CD4-positive, CD25-positive, alpha-beta regulatory T cell (primary cell): Measurements from ENCODE around the gene ARL4A. TPM values are rescaled to one million over a fixed set of nuclear protein-coding genes. Genes with fewer than 3 reads are reported as not detected.
"Not testable (repeated sequence)": the region's sequence is repeated elsewhere in the genome, so short reads cannot be mapped to it uniquely, and the experiment has no call there.

Source experiments
- ATAC-seq, 2 donors: fragments of 150-1000 bp; cut with Tn5 transposase; one replicate each; pipeline ENCODE4 v1.10.0; 2021; ENCODE audit warnings: low read depth in 2 of 2, moderate number of reproducible peaks in 2 of 2, moderate library complexity in 1 of 2
- DNase-seq, 3 donors: peaks; one replicate each; pipeline versions ENCODE4 v3.0.0 to v3.0.0-alpha.2; 2012 to 2022; ENCODE audit warnings: mixed read lengths in 1 of 3
- H3K27ac ChIP-seq: one replicate; pipeline ENCODE4 v1.7.0; 2013; ENCODE audit warnings: mild to moderate bottlenecking, low read length; ENCODE audit not compliant: insufficient read depth, poor library complexity, severe bottlenecking
- H3K27me3 ChIP-seq: one replicate; pipeline ENCODE4 v1.7.0; 2013; ENCODE audit warnings: low read length; ENCODE audit not compliant: control insufficient read depth, insufficient read depth
- H3K36me3 ChIP-seq: one replicate; pipeline ENCODE4 v1.7.0; 2013; ENCODE audit warnings: mild to moderate bottlenecking, low read length, moderate library complexity; ENCODE audit not compliant: control insufficient read depth, insufficient read depth
- H3K4me1 ChIP-seq: 2 replicates; pipeline ENCODE4 v1.7.0; 2013; ENCODE audit warnings: mild to moderate bottlenecking, low read length; ENCODE audit not compliant: insufficient read depth, control insufficient read depth, poor library complexity, severe bottlenecking
- H3K4me3 ChIP-seq: one replicate; pipeline ENCODE4 v1.7.0; 2013; ENCODE audit warnings: low read depth, mild to moderate bottlenecking, low read length, moderate library complexity
- H3K9me3 ChIP-seq, 2 experiments: 1 replicate in 1 of 2; 2 replicates in 1 of 2; pipeline ENCODE4 v1.7.0; 2013; ENCODE audit warnings: low read length in 2 of 2, mild to moderate bottlenecking in 1 of 2, moderate library complexity in 1 of 2; ENCODE audit not compliant: control insufficient read depth in 2 of 2
- H3K27ac Mint-ChIP-seq, 3 donors: one replicate each; pipeline ENCODE4 v1.8.0; 2020 to 2022; ENCODE audit warnings: mild to moderate bottlenecking in 3 of 3, mixed read lengths in 3 of 3, moderate library complexity in 2 of 3
- H3K27me3 Mint-ChIP-seq: one replicate; pipeline ENCODE4 v1.8.0; 2022; ENCODE audit warnings: mild to moderate bottlenecking, mixed read lengths
- H3K36me3 Mint-ChIP-seq: one replicate; pipeline ENCODE4 v1.8.0; 2020; ENCODE audit warnings: mixed read lengths
- H3K4me1 Mint-ChIP-seq, 4 donors: one replicate each; pipeline ENCODE4 v1.8.0; 2020 to 2022; ENCODE audit warnings: mixed read lengths in 4 of 4, mild to moderate bottlenecking in 1 of 4
- H3K4me3 Mint-ChIP-seq, 4 donors: one replicate each; pipeline ENCODE4 v1.8.0; 2020 to 2022; ENCODE audit warnings: mild to moderate bottlenecking in 4 of 4, mixed read lengths in 4 of 4, moderate library complexity in 3 of 4
- H3K9me3 Mint-ChIP-seq, 7 donors: one replicate each; pipeline ENCODE4 v1.8.0; 2020 to 2022; ENCODE audit warnings: mixed read lengths in 7 of 7, mild to moderate bottlenecking in 3 of 7, moderate library complexity in 2 of 7
- polyA plus RNA-seq, 4 donors: library from polyadenylated mRNA; unstranded; fragments of 300-500 nt; fragmentation: Illumina TruSeq; gene quantifications; one replicate each; pipeline ENCODE4 v1.2.3, GENCODE V29; 2021
- total RNA-seq: library from RNA; stranded (reverse); gene quantifications from one replicate; pipeline ENCODE4 v1.2.3, GENCODE V29; 2022

ARL4A gene
- total and polyA plus RNA-seq, 5 donors from 2014 or later = 28.6 to 52.0 (median 34.1) TPM

- no peaks in the 10 kb centered on the region for H3K27me3 Mint-ChIP-seq
- ATAC-seq = no peak
- no peaks in the 10 kb centered on the region for H3K36me3 Mint-ChIP-seq
- no peaks in the 10 kb centered on the region for H3K4me1 Mint-ChIP-seq
- Histone ChIP-seq H3K9me3 (no peaks in the 10 kb centered on the region), H3K36me3 (no peaks in the 10 kb centered on the region), H3K4me1 (no peaks in the 10 kb centered on the region), H3K4me3 (no peak overlapping the region), H3K27me3 (no peaks in the 10 kb centered on the region), H3K27ac (no peak overlapping the region)
- peaks cover 0 to 1% (median 0%) of the 10 kb centered on the region in 7 donors for H3K9me3 Mint-ChIP-seq
- DNase-seq = no peak
- H3K4me3 Mint-ChIP-seq = no peak overlapping the region
- no peak overlapping the region for H3K27ac Mint-ChIP-seq
Observed at GRCh38 chr7:12650080-12650479, 37.4 kb upstream of the ARL4A start.

GRCh38 chr7:12653110-12653509 lies 34.3 kb upstream of the ARL4A start:
- H3K36me3 Mint-ChIP-seq = no peaks in the 10 kb centered on the region
- H3K36me3 ChIP-seq = no peaks in the 10 kb centered on the region
- no peaks in the 10 kb centered on the region for H3K4me1 Mint-ChIP-seq
- no peak overlapping the region for H3K27ac ChIP-seq
- ATAC-seq (no peak), DNase-seq (no peak)
- no peak overlapping the region for H3K4me3 Mint-ChIP-seq
- H3K27me3 Mint-ChIP-seq = no peaks in the 10 kb centered on the region
- H3K4me1 ChIP-seq = no peaks in the 10 kb centered on the region
- H3K9me3 ChIP-seq = no peaks in the 10 kb centered on the region
- H3K27ac Mint-ChIP-seq = no peak overlapping the region
- H3K4me3 ChIP-seq = no peak overlapping the region
- H3K27me3 ChIP-seq = no peaks in the 10 kb centered on the region
- peaks cover 0 to 1% (median 0%) of the 10 kb centered on the region in 7 donors for H3K9me3 Mint-ChIP-seq

- Histone ChIP-seq H3K27ac (no peak overlapping the region), H3K9me3 (no peaks in the 10 kb centered on the region), H3K4me3 (no peak overlapping the region), H3K27me3 (no peaks in the 10 kb centered on the region), H3K36me3 (no peaks in the 10 kb centered on the region), H3K4me1 (no peaks in the 10 kb centered on the region)
- Mint-ChIP-seq H3K9me3 (peaks cover 0 to 1% (median 0%) of the 10 kb centered on the region in 7 donors), H3K36me3 (no peaks in the 10 kb centered on the region), H3K27me3 (no peaks in the 10 kb centered on the region), H3K4me3 (no peak overlapping the region), H3K27ac (no peak overlapping the region), H3K4me1 (no peaks in the 10 kb centered on the region)
- DNase-seq (no peak), ATAC-seq (no peak)
Observed at GRCh38 chr7:12653518-12653917, 33.9 kb upstream of the ARL4A start.

- no peaks in the 10 kb centered on the region for H3K4me1 ChIP-seq
- H3K27ac ChIP-seq = no peak overlapping the region
- H3K27me3 Mint-ChIP-seq = no peaks in the 10 kb centered on the region
- no peaks in the 10 kb centered on the region for H3K27me3 ChIP-seq
- no peaks in the 10 kb centered on the region for H3K36me3 Mint-ChIP-seq
- no peak overlapping the region for H3K27ac Mint-ChIP-seq
- ATAC-seq (no peak), DNase-seq (no peak)
- no peaks in the 10 kb centered on the region for H3K9me3 Mint-ChIP-seq
- H3K4me3 Mint-ChIP-seq = no peak overlapping the region
- H3K36me3 ChIP-seq = no peaks in the 10 kb centered on the region
- H3K4me1 Mint-ChIP-seq = no peaks in the 10 kb centered on the region
- no peaks in the 10 kb centered on the region for H3K9me3 ChIP-seq
- H3K4me3 ChIP-seq = no peak overlapping the region
Observed at GRCh38 chr7:12655161-12655560, 32.3 kb upstream of the ARL4A start.

GRCh38 chr7:12660423-12660822 lies 27.0 kb upstream of the ARL4A start:
- not testable (repeated sequence) for ATAC-seq, H3K4me1 Mint-ChIP-seq, H3K4me3 ChIP-seq, H3K36me3 ChIP-seq, H3K27me3 ChIP-seq, H3K4me1 ChIP-seq, H3K27me3 Mint-ChIP-seq, H3K9me3 ChIP-seq, H3K36me3 Mint-ChIP-seq, H3K27ac ChIP-seq, H3K27ac Mint-ChIP-seq, DNase-seq, H3K9me3 Mint-ChIP-seq
- H3K4me3 Mint-ChIP-seq = peak overlapping the region in 1 of 4 donors; percentile 80

GRCh38 chr7:12660986-12661385 lies 26.4 kb upstream of the ARL4A start:
- not testable (repeated sequence) for H3K27me3 ChIP-seq, H3K27me3 Mint-ChIP-seq, DNase-seq

GRCh38 chr7:12661581-12661980 lies 25.9 kb upstream of the ARL4A start:
- Histone ChIP-seq H3K4me3 (no peak overlapping the region), H3K4me1 (no peaks in the 10 kb centered on the region), H3K9me3 (no peaks in the 10 kb centered on the region), H3K27me3 (no peaks in the 10 kb centered on the region), H3K27ac (no peak overlapping the region), H3K36me3 (no peaks in the 10 kb centered on the region)
- Mint-ChIP-seq H3K4me1 (no peaks in the 10 kb centered on the region), H3K36me3 (no peaks in the 10 kb centered on the region), H3K4me3 (no peak overlapping the region), H3K27me3 (no peaks in the 10 kb centered on the region), H3K27ac (no peak overlapping the region), H3K9me3 (no peaks in the 10 kb centered on the region)
- no peak for ATAC-seq
- DNase-seq = no peak

More at GRCh38 chr7:12660986-12661385, 26.4 kb upstream of the ARL4A start:
- H3K9me3 Mint-ChIP-seq, H3K4me3 ChIP-seq, H3K4me1 Mint-ChIP-seq, H3K27ac Mint-ChIP-seq, H3K4me1 ChIP-seq, H3K36me3 ChIP-seq, H3K9me3 ChIP-seq, ATAC-seq, H3K36me3 Mint-ChIP-seq, H3K27ac ChIP-seq: not testable (repeated sequence)
- H3K4me3 Mint-ChIP-seq = peak overlapping the region in 1 of 4 donors; percentile 80

GRCh38 chr7:12670000-12670729 lies 17.3 kb upstream of the ARL4A start:
- Mint-ChIP-seq H3K27me3 (no peaks in the 10 kb centered on the region), H3K4me3 (no peak overlapping the region), H3K9me3 (peaks cover 0 to 1% (median 0%) of the 10 kb centered on the region in 7 donors), H3K36me3 (no peaks in the 10 kb centered on the region), H3K27ac (no peak overlapping the region), H3K4me1 (peaks cover 0 to 9% (median 7%) of the 10 kb centered on the region in 4 donors)
- Histone ChIP-seq H3K36me3 (no peaks in the 10 kb centered on the region), H3K4me3 (no peak overlapping the region), H3K27ac (no peak overlapping the region), H3K27me3 (no peaks in the 10 kb centered on the region), H3K4me1 (no peaks in the 10 kb centered on the region), H3K9me3 (no peaks in the 10 kb centered on the region)
- ATAC-seq (no peak), DNase-seq (no peak)
